Medulla oblongata (tissue), 1 donor: ENCODE results near the gene PTPRG.
"Not testable (repeated sequence)": the region's sequence is repeated elsewhere in the genome, so short reads cannot be mapped to it uniquely, and the experiment has no call there.

Experiments used
- DNase-seq: peaks from one replicate; pipeline ENCODE4 v3.0.0-alpha.2; 2015; ENCODE audit errors: extremely low spot score

PTPRG gene

DNA sequence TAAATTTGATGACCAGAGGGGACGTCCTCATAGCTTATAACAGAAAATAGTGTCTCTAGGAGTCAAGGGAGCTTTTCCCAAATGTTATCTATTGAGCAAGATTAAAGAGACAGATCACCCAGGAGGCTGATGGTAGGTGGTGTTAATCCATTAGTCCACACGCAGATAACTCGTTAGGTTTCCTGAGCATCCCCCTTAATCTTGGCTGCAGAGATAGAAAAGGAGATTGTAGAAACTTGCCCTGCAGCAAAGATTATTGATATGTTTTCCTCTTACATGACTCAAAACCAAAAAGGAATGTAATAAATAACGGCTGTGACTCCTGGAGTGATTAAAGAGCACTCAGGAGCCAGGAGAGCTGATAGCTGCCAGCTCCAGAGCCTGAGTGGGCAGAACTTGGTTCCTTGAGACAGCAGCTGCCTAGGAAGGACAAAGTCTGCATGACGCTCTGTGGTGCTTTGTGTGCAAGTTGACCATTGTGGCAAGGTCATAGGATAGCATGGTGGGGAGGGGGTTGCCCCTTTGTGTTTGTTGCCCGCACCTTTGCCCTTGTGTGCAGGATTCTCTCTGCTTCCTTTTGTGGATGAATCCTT is 234.8 kb downstream of the PTPRG start:
- DNase-seq = no peak

DNA sequence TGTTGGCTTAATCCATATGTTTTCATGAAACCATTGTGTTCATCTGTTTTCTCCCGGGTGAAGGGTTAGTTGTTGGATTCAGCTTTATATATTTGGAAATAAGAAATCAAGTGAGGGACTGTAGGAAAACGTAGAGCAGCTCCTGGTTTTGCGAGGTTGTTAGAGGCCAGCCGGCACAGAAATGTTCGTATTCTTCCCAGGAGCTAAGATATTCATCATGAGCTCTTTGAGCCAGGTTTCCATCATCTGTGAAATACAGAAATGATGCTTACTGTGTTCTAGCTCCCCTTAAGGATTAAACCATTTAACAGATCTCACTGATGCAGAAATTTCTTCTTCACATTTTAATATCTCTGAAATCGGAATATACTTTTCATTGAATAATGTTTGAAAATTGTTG is 235.5 kb downstream of the PTPRG start:
- DNase-seq = no peak

DNA sequence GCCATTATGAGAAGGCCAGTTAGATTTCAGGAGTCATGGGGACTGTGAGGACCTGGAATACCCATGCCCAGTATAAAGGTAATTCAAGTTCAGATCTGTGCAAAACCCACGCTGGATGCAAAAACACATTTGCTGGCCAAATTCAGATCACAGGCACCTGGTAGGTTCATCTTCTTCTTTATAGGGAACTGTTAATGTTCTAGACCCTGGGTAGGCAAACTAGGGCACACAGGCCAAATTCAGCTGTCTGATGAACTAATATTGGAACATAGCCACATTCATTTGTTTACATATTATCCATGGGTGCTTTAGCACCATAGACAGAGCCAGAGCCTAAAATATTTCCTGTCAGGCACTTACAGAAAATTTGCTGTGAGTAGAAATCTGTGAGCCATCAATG is 241.4 kb downstream of the PTPRG start:
- no peak for DNase-seq

DNA sequence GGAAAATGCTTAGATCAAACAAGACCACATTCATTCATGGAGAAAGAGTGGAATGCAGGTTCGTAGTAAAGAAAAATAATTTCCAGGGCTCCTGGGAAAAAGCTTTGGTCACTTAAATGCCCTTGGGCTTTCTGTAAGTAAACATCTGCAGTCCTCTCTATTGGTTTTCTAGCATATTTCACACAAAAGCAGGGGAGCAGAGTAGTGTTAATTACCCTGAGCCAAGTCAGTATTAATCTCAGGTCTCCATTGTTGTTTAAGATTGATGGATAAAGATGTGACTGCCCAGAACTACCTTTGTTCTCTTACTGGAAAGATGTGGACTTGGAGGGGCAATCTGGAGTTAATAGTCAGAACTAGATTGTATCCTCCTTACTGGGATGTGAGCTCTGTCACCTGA is 242.6 kb downstream of the PTPRG start:
- DNase-seq = no peak

DNA sequence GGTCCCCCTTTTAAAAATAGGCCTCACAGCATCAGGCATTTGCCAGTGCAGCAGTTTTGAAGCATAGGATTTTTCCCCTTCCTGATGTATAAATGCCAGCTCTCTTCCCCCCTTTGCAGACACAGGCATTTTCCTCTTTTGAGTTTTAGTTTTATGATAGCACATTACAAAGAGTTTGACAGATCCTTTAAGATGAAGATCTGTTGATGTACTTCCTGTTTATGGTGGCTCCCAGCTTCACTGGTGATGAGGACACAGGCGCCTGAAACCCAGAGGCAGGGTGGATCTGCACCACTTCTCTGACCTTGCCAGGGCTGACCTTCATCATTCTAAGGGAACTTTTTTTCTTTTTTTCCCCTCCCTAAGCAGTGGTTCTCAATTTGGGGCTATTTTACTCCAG is 243.4 kb downstream of the PTPRG start:
- DNase-seq = no peak

DNA sequence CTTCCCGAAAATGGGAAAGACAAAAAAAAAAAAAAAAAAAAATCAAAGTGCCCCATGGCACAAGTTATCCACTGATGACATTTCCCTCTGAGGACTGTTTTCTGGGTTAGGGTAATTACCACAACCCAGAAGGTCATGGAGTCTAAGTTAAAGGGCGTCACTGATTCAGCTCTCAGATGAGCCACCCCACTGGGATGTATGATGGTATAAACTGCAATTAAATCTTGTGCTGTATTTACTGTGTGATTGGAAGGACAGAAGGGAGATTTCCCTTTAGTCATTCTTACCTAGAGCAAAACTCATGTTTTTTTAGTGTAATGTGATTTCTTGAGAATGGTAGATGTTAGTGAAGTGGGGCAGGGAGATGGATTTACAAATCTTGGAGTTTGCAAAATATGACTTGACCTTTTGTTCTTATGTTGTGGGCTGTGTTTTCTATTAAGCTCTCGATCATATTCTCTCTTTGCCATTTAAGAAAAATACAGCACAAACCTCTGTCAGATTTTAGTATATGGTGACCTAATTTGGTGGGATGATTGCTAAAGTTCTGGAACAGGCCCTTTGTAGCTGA is 244.2 kb downstream of the PTPRG start:
- no peak for DNase-seq

DNA sequence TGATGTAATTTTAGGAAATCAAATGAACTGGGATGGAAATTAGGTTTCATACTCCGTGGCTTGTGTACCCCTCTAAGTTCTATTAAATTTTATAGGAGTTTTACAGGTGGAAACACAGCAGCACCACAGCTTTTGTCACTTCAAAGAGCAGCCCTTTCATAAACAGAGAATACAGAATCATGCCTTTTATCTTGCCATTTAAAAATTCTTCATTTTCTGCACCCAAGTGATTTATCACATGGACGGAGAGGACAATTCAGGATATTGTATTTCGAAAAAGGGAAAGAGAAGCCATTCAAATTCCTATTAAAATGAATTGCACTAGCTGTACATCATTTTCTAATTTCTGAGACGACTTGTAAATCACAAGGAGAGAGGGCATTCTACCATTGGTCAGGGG is 245.4 kb downstream of the PTPRG start:
- DNase-seq = no peak

DNA sequence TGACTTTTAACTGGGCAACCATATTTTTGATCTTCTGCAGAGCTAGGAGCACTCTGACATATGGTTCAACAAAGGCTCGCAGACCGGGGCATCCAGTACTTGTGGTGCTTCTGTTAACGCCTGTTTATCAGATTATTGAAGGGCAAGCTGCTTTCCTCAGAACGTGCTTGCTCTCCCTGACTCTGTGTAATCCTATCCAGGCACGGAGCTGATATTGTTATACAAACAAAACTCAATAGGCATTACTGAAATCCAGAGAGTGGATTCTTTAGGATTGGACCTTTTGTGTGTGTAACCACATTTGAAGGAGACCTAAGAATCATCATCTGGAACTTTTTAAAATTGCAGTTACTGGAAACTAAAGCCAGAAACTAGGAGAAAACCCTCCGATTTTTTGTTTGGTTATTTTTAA is 246.5 kb downstream of the PTPRG start:
- DNase-seq = no peak

DNA sequence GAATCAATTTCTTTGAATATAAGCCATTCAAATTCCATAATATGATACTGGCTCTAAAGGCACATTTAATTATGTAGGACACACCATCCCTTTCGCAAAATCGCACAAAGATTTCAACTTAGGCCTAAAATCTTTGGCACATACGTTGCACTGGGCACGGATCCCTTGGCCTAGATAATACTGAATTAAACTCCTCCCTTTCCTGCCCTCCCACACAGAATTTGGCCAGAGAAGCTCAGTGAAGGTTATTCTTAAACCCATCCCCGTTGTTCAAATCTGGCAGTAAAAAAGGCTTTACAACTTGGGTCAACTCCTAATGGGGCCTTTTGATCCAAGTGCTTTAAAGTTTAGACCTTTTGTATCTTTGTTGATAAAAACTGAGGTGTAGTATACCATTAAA is 247.2 kb downstream of the PTPRG start:
- peak; percentile 63 for DNase-seq

DNA sequence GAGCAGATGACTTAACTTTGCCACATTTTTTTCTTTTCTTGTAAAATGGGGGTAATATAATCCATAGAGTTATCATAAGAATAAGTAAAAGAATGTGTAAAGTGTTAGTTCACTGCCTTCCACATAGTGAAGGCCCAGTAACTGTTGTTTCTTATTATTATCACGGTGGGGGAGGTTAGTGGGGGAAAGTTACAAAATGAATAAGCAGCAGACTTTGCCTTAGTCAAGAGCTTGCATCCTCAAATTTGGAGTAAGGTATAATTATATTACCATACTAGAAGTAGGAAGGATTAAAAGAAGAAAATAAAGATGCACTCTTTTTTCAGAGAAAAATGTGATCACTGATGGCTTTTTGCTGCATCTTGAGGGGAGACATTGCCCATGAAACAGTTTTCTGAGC is 247.6 kb downstream of the PTPRG start:
- no peak for DNase-seq

DNA sequence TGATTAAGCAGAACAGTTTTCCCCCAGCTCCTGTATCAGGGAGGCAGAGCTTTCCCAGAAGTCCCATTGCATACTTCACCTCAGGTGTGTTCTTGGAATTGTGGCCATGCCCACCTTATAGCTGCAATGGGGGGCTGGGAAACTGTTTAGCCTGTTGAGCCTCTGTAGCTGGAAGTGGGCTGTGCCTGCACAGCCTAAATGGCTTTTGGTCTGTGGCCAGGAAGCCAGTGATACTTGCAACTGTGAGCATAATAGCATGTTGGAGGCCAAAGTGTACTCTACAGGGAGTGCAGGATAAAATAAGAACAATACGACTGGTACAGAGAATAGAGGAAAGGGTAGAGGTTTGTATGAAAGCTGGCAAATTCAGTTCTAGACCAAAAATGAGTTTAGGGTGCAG is 248.5 kb downstream of the PTPRG start:
- DNase-seq = peak; percentile 51

DNA sequence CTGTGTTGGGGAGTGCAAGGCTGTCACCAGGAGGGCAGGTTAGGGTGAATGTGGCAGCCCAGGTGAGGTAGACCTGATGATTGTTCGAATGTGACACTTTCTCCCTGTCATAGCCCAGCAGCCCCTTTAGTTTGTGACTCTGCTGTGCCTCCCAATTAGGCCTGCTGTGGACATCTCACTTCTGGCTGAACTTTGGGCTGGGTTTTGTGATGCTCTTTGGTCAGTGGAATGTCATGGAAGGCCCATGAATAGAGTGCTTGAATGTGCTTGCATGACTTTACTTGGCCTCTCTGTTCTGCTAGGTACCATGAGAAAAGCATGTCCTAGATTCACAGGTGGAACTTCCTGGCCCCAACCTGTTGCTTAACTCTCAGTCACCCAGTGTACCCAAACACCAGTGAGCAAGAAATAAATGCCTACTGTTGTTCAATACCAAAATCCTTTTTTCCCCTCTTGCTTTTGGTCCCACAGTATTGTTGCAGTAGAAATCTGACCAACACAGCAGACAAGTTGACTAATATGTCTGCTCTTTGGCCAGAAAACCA is 249.7 kb downstream of the PTPRG start:
- DNase-seq = no peak

DNA sequence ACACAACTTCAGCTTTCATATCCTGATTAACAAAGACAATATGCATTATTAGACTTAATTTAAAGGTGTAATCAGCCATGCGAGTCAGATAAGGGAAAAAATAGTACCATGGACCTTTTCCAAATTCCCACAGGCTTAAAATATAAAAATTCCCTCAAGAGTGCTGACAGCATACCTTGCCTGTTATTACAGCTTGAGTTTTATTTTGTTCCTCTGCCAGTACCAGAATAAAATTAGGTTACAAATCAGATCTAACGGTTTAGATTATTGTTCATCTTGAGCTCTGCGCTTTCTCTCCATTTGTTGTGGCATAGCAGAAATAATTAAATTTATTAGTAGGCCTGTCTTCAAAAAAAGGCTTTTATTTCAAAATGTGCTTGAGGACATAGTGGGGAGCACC is 250.3 kb downstream of the PTPRG start:
- DNase-seq = no peak

DNA sequence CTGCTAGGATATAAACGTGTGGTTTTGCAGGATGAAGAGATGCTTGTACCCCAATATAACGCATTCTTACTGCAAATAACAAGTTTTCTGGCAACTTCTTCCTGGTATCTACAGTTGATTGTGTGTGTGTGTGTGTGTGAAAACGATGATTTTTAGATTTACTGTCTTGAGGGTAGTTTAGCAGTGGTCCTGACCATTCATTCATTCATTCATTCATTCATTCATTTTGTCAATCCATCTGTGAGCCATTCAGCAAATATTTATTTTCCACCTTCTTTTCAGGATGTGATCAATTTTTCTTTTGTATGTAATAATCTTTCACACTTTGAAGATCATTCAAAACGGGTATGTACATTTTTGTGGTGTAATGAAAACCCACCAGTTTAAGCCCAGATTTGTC is 250.7 kb downstream of the PTPRG start:
- DNase-seq = no peak

DNA sequence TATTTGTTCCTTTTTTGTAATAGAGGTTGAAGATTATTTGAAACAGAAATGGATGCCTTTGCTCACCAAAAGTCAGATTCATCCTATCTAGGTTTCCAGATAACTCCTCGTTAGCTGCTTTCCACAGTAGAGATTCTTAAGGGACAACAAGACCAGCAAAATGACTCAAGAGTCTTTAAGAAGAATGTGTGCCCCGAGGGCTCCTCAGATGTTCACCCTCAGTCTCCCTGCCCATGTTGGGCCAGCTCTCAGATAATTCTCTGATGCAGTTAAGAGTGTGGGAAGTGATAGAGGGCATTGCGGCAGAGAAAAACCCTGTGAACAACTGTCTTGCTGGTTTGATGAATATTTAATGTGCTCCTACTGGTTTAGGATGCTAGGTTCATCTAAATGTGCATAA is 251.1 kb downstream of the PTPRG start:
- DNase-seq = no peak

DNA sequence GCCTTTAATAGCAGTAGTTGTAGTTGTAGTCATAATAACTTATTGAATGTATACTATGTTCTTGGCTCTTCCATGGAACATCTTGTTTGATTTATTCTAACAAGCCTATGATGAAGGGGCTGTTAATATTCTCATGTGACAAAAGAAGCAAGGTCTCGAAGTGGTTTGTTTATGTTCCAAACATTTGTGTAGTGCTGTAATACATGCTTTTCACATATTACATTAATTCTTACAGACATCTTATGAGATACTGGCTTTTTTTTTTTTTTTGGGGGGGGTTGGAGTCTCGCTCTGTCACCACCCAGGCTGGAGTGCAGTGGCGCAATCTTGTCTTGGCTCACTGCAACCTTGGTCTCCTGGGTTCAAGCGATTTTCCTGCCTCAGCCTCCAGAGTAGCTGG is 252.3 kb downstream of the PTPRG start:
- no peak for DNase-seq

DNA sequence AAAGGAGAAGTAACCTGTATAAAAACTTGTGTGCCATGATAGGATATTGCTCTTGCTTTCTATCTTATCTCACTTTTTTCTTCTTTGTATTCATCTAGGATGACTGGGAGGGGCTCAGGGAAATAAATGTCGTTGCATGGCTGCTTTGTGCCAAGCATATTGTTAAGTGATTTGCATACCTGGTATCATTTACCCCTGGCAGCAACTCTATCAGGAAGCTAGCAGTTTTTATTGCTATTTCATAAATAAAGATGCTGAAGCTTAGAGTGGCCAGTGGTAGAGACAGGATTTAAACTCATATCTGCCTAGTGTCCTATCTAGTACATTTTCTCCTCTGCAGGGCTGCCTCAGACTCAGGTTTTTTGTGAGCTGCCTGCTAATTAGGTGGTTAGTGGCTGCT is 253.3 kb downstream of the PTPRG start:
- DNase-seq = no peak

DNA sequence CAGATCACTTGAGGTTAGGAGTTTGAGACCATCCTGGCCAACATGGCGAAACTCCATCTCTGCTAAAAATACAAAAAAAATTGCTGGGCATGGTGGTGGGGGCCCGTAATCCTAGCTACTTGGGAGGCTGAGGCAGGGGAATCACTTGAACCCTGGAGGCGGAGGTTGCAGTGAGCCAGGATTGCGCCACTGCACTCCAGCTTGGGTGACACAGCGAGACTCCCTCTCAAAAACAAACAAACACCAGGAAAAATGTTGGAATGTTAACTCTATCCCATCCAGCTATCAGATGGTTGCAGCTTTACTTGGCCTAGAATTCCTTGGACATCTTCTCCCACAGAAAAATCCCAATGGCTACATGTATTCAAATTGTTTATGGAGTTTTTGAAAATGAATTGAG is 254.9 kb downstream of the PTPRG start:
- DNase-seq = not testable (repeated sequence)

DNA sequence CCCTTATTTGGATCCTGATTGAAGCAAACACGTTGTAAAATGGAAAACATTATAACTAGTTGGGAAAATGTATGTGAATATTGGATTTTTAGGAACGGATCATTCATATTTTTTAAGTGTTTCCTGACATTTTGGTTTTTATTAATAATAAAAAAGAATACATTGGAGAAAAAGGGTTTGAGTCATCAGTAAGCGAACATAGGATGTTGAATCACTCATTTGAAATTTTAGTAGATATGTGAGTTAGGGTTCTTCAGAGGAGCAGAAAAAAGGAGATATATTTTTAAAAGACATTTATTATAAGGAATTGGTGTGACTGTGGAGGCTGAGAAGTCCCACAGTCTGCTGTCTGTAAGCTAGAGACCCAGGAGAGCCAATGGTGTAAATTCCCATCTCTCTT is 258.5 kb downstream of the PTPRG start:
- DNase-seq = no peak

DNA sequence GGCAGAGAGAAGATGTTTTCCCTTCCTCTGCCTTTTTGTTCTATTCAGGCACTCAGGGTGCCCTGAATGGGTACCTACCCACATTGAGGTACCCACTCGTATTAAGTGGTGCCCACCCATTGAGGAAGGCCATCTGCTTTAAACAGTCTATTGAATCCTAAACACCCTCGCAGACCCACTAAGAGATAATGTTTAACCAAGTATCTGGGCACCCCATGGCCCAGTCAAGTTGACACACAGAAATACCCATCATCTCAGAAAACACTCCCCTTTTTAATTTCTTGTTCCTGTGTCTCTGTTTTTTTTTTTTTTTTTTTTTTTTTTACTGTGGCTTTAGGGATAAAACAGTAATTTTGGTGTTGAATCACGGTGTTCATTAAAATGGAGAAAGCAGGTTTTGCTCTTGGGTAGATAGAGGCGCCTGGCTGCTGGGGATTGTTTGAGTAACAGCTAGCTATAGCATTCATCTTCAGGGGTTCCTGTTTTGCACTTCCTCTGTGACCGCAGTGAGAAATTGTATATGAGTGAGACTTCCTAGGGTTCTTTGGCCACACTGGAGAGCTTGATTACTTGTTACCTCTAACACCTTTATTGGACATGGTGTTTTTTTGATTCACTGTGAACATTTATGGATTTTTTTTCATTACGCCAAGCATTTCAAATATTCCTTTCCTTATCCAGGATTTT is 259.1 kb downstream of the PTPRG start:
- DNase-seq = no peak

DNA sequence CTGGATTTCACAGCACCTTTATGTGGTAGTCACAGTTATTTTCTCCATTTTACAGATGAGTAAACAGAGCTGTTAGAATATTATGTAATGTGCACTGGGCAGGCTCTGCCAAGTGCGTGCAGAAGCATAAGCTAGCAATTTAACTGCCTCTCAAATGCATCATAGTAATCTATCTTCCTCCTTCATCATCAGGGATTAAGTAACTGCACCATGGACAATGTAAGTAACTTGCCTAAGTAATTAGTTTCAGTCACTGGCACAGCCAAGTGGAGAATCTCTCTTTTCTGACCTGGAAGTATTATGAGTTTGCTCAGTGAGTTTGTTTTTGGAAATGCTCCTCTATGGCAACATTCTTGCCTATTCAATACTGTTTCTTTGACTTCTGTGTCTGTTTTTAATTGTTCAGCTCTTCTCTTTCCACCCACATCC is 260.5 kb downstream of the PTPRG start:
- DNase-seq = peak; percentile 33

DNA sequence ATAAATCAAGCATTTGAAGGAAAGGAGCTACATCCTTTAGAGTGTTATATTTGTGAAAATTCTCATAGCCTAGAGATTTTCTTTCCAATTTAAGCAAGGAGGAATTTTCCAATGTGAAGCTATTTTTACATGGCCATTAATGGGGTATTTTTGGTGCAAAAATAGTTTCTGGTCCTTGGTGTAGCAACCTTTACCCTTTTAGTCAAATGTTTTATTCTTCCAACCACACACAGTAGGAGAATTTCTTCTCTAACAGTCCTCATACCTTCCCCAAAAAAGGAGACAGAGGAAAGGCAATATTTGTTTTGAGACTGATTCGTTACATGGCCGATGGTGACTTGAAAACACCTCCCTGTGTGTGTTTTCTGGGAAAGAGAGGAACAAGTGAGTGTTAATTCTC is 261.2 kb downstream of the PTPRG start:
- no peak for DNase-seq

DNA sequence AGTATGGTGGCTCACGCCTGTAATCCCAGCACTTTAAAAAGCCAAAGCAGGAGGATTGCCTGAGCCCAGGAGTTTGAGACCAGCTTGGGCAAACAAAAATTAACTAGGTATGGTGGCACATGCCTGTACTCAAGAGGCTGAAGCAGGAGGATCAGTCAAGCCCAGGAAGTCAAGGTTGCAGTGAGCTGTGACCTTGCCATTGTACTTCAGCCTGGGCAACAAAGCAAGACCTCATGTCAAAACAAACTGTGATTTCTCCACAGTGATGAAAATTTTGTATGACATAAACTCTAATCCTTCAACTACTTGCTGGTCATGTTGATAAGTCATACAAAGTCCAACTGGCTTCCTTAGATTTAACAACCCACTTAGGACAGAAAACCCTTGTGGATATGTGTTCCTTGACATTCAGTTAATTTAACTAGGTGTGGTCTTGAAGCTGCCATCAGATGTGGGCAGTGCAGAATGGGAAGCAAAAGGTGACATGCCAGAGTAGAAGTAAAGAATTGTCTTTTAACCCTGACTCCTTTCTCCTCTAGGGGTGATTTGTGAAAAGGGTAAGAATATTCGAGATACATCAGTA is 263.3 kb downstream of the PTPRG start:
- no peak for DNase-seq
